GM21619 (cell line): ENCODE measurements around the gene SFXN1.
"Not testable (repeated sequence)": the region's sequence is repeated elsewhere in the genome, so short reads cannot be mapped to it uniquely, and the experiment has no call there.

ENCODE experiments used
- ATAC-seq: cut with Tn5 transposase; IDR thresholded peaks from one replicate; pipeline ENCODE4 v1.9.1; 2021; ENCODE audit not compliant: unreplicated experiment

The SFXN1 gene

GRCh38 chr5:175478384-175479124 is at the start of gene SFXN1:
SFXN1 (plus strand) TSS chr5:175478560; CDS start chr5:175492104, 13,544 bp downstream.
- ATAC-seq: peak; percentile 90

GRCh38 chr5:175434800-175435199 is 43.6 kb upstream of the SFXN1 start:
- no peak for ATAC-seq

- ATAC-seq: no peak
Measured at GRCh38 chr5:175436359-175436758, 42.0 kb upstream of the SFXN1 start.

GRCh38 chr5:175438234-175438857 is 40.0 kb upstream of the SFXN1 start:
- ATAC-seq: no peak

- no peak for ATAC-seq
Measured at GRCh38 chr5:175443514-175444059, 34.8 kb upstream of the SFXN1 start.

GRCh38 chr5:175444060-175444904 is 34.1 kb upstream of the SFXN1 start, which contains the start of gene DRD1:
DRD1 (minus strand) TSS chr5:175444182; CDS start chr5:175443099, 1,083 bp downstream.
- ATAC-seq: peak; percentile 69

- ATAC-seq: no peak
Measured at GRCh38 chr5:175444905-175445456, 33.4 kb upstream of the SFXN1 start.

GRCh38 chr5:175446378-175446777 is 32.0 kb upstream of the SFXN1 start:
- ATAC-seq: not testable (repeated sequence)

GRCh38 chr5:175447571-175447970 is 30.8 kb upstream of the SFXN1 start:
- no peak for ATAC-seq

- ATAC-seq: no peak
Measured at GRCh38 chr5:175448276-175448675, 30.1 kb upstream of the SFXN1 start.

GRCh38 chr5:175452166-175452565 is 26.2 kb upstream of the SFXN1 start:
- no peak for ATAC-seq

GRCh38 chr5:175454338-175454737 is 24.0 kb upstream of the SFXN1 start:
- ATAC-seq: not testable (repeated sequence)

- ATAC-seq: no peak
Measured at GRCh38 chr5:175456105-175456742, 22.1 kb upstream of the SFXN1 start.

- ATAC-seq: peak; percentile 97
Measured at GRCh38 chr5:175457466-175457865, 20.9 kb upstream of the SFXN1 start.

GRCh38 chr5:175460126-175460525 is 18.2 kb upstream of the SFXN1 start:
- ATAC-seq: no peak

- no peak for ATAC-seq
Measured at GRCh38 chr5:175460552-175460951, 17.8 kb upstream of the SFXN1 start.

GRCh38 chr5:175461370-175461769 is 17.0 kb upstream of the SFXN1 start:
- ATAC-seq: no peak

GRCh38 chr5:175463641-175464040 is 14.7 kb upstream of the SFXN1 start:
- ATAC-seq: no peak

GRCh38 chr5:175464074-175464941 is 14.1 kb upstream of the SFXN1 start:
- peak; percentile 99 for ATAC-seq

GRCh38 chr5:175464942-175465233 is 13.5 kb upstream of the SFXN1 start:
- ATAC-seq: no peak
